ENCODE results near the gene POM121C.
"Not testable (repeated sequence)": the region's sequence is repeated elsewhere in the genome, so short reads cannot be mapped to it uniquely, and the experiment has no call there.

DNA sequence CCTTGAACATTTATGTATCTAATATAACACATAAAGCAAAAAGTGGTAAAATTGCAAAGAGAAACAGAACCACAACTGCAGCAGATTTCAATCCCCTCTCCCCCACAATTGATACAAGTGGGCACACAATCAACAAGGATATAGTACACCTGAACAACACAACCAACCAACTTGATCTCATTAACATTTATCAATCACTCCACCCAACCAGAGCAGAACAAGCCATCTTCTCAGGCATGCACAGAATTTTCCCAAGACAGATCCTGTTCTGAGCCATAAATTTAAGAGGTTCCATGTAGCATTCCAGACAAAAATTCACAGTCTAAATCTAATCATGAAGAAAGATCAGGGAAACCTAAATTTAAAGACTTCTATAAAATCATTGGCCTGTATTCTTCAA lies 5.8 kb downstream of the POM121C start:
- TF ChIP-seq CTCF (IDR thresholded peaks at IDR 0.05); EZH2 (IDR thresholded peaks at IDR 0.05; ENCODE audit: borderline replicate concordance, insufficient read depth, low read depth, low read length, poor library complexity, severe bottlenecking): not testable (repeated sequence)
